Adrenal gland (tissue), 5 donors: ENCODE data around the gene ACOD1.

Experiments used
- POLR2A ChIP-seq, 2 donors: fragments of 450-650 bp; IDR thresholded peaks; one replicate each; pipeline ENCODE4 v1.6.1; 2017; ENCODE audit warnings: antibody characterized with exemption in 2 of 2, mild to moderate bottlenecking in 2 of 2, moderate library complexity in 1 of 2
- TF ChIP-seq, protein P1 (sequence below), 6 experiments: fragments of 450-650 bp in 4 of 6; fragments of 200-600 bp in 2 of 6; sonication (generic) in 1 of 6; IDR thresholded peaks; 1 replicate in 5 of 6; 2 replicates in 1 of 6; pipeline versions ENCODE4 v1.5.1 to v1.8.0; 2016 to 2021; ENCODE audit warnings: antibody characterized with exemption in 6 of 6, mild to moderate bottlenecking in 2 of 6, moderate library complexity in 1 of 6
- donor health status: DM: no; HTN: no; CAD: no.

DNA sequence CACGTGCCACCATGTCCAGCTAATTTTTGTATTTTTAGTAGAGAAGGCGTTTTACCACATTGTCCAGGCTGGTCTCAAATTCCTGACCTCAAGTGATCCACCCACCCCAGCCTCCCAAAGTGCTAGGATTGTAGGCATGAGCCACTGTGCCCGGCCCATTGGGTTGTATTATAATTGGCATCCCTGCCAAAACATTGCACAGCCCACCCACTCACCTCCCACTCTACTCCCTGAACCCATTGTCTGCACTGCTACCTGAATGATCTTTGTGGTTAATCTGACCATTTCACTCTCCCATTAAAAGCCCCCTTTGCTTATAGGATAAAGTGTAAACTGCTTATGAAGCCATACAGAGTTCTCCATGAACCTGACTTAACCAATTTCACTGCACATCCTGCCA lies 35.8 kb upstream of the ACOD1 start:
- TF ChIP-seq, protein P1, sequence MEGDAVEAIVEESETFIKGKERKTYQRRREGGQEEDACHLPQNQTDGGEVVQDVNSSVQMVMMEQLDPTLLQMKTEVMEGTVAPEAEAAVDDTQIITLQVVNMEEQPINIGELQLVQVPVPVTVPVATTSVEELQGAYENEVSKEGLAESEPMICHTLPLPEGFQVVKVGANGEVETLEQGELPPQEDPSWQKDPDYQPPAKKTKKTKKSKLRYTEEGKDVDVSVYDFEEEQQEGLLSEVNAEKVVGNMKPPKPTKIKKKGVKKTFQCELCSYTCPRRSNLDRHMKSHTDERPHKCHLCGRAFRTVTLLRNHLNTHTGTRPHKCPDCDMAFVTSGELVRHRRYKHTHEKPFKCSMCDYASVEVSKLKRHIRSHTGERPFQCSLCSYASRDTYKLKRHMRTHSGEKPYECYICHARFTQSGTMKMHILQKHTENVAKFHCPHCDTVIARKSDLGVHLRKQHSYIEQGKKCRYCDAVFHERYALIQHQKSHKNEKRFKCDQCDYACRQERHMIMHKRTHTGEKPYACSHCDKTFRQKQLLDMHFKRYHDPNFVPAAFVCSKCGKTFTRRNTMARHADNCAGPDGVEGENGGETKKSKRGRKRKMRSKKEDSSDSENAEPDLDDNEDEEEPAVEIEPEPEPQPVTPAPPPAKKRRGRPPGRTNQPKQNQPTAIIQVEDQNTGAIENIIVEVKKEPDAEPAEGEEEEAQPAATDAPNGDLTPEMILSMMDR (IDR thresholded peaks at IDR 0.05): no peak
- no peak for TF ChIP-seq POLR2A (IDR thresholded peaks at IDR 0.05)
